Mucosa of descending colon (tissue), 3 donors: ENCODE measurements around the gene IGSF3. TPM values are rescaled to one million over a fixed set of nuclear protein-coding genes. Genes with fewer than 3 reads are reported as not detected.

ENCODE experiments used
- ATAC-seq: fragments of 200-7000 bp; cut with Tn5 transposase; one replicate; pipeline ENCODE4 v1.9.1; 2020; ENCODE audit warnings: mild to moderate bottlenecking, moderate library complexity
- DNase-seq, 3 donors: peaks; one replicate each; pipeline ENCODE4 v3.0.0-alpha.2; 2020
- H3K36me3 ChIP-seq: fragments of 200-600 bp; one replicate; pipeline ENCODE4 v1.8.0; 2021; ENCODE audit warnings: low read depth, mild to moderate bottlenecking
- H3K4me1 ChIP-seq: fragments of 200-600 bp; one replicate; pipeline ENCODE4 v1.8.0; 2021; ENCODE audit warnings: low read depth, mild to moderate bottlenecking
- H3K4me3 ChIP-seq: fragments of 200-600 bp; one replicate; pipeline ENCODE4 v1.8.0; 2021; ENCODE audit warnings: mild to moderate bottlenecking
- H3K9me3 ChIP-seq: fragments of 200-600 bp; one replicate; pipeline ENCODE4 v1.8.0; 2021; ENCODE audit warnings: mild to moderate bottlenecking
- intact Hi-C, 2 donors: fragments of 100-400 bp; cut with DNase I in 1 of 2; cut with micrococcal nuclease in 1 of 2; formaldehyde crosslinking; loops; one replicate each; pipeline versions ENCODE4 v1.11.0 to v1.11.1; 2022; cut with DNase I, micrococcal nuclease
- total RNA-seq, 3 donors: library from RNA; stranded (reverse); fragmentation: NEBNext Ultra II Directional in 2 of 3; extraction: Animal tissue kit (Norgen Biotek cat#: 25700) in 2 of 3; gene quantifications; one replicate each; pipeline versions ENCODE4 v1.2.1 to v1.2.4, GENCODE V29; 2021 to 2023
- TF ChIP-seq, protein P1 (sequence below): fragments of 200-600 bp; IDR thresholded peaks from one replicate; pipeline ENCODE4 v1.8.0; 2022; ENCODE audit warnings: antibody characterized with exemption, mild to moderate bottlenecking
- donor health status: DM: no; HTN: no; CAD: no; lungs with moderate emphysema.
- donor health status: DM: no; HTN: no; CAD: no.
- donor health status: DM: no; HTN: yes; CAD: no.

The IGSF3 gene
- total RNA-seq, 3 donors from 2014 or later, result 20.9 to 35.4 (median 27.4) TPM

DNA sequence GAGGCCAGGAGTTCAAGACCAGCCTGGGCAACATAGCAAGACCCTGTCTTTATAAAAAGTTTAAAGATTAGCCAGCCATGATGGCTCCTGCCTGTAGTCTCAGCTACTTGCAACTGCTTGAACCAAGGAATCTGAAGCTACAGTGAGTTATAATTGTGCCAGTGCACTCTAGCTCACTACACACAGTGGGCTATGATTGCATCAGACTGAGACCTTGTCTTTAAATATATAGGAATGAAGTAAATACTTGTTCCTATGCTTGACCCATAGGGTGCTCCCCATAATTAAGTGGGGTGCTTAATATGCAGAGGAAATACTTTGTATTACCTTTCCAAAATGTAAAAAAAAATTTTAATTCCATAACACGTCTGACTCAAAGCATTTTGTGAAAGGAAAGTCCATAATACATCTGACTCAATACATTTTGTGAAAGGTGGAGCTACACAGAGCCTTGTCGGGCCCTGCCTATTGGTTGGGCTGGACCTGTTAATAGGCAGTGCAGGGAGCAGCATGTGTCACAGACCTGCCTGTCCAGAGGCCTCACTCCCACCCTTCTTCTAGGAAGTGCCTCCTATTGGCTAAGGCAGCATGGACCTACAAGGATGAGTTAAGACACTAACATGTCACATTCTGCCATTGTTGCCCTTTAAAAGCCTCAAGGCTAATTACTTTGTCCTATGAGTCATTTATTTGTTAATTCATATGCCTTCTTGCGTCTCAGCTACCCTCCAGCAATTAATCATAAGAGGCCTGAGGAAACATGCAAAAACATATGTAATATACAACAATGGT is 130.3 kb downstream of the IGSF3 start:
- H3K4me3 ChIP-seq, result no peak overlapping the region
- ATAC-seq (peak; percentile 57), DNase-seq (peak in 1 of 3 donors; percentile 30)
- intact Hi-C loops, result no loop called here
- no peaks in the 10 kb centered on the region for H3K4me1 ChIP-seq
- no peaks in the 10 kb centered on the region for H3K36me3 ChIP-seq
- no peaks in the 10 kb centered on the region for H3K9me3 ChIP-seq
- TF ChIP-seq, protein P1, sequence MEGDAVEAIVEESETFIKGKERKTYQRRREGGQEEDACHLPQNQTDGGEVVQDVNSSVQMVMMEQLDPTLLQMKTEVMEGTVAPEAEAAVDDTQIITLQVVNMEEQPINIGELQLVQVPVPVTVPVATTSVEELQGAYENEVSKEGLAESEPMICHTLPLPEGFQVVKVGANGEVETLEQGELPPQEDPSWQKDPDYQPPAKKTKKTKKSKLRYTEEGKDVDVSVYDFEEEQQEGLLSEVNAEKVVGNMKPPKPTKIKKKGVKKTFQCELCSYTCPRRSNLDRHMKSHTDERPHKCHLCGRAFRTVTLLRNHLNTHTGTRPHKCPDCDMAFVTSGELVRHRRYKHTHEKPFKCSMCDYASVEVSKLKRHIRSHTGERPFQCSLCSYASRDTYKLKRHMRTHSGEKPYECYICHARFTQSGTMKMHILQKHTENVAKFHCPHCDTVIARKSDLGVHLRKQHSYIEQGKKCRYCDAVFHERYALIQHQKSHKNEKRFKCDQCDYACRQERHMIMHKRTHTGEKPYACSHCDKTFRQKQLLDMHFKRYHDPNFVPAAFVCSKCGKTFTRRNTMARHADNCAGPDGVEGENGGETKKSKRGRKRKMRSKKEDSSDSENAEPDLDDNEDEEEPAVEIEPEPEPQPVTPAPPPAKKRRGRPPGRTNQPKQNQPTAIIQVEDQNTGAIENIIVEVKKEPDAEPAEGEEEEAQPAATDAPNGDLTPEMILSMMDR, result no peak

DNA sequence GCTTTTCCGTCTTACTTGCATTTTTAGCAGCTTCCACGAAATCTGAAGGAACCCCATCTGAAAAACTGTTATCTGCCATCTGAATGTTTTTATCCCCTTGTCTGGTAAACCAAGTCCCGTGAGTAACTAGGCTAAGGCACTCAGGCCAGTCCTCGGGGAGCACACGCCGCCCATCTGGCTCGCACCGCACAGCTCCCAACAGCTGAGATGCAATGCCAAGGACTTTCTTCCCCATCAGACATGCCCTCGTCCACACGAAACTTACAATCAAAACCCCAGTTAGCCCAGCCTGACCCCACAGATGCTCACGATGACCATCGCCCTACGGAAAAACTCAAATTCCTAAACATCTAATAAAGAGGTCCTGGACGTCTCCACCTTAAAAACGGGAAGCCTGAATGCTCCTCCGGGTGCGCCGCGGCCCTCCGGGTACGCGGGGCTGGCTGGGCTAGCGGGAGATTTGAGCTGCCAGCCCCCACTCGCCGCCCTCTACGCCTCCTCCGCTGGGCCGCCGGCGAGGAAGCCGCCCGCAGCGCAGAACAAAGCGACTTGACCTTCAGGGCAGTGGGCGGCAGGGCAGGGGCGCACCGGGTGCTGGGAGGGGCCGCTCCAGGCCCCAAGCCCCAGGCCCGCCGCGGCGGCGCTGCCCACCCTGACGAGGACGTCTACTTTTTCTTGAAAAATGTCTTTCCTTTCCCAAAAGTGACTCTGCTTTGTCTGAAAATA is 133.4 kb downstream of the IGSF3 start:
- DNase-seq (peak in 1 of 3 donors; percentile 37), ATAC-seq (no peak)
- no peak overlapping the region for H3K4me3 ChIP-seq
- intact Hi-C loops, result no loop called here
- H3K9me3 ChIP-seq, result no peaks in the 10 kb centered on the region
- H3K36me3 ChIP-seq, result no peaks in the 10 kb centered on the region
- no peaks in the 10 kb centered on the region for H3K4me1 ChIP-seq
- TF ChIP-seq, protein P1, result no peak

DNA sequence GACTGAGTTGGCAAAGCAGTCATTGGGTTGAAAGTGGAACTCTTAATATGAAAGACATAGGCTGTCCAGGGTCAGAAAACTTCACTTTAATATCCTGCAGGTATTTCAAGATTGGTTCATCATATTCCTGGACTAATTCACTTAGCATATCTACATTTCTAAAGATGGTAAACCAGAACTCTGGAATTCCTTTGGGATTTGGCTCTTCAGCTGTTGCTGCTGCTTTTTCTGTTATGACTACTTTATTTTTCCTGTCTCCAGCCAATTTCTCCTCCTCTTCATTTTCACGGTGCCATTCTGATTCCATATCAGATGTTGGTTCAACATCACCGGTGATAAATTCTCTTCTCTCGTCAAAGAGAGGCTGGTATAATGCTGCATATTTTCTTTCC is 134.1 kb downstream of the IGSF3 start:
- Histone ChIP-seq H3K36me3 (no peaks in the 10 kb centered on the region), H3K4me3 (no peak overlapping the region), H3K9me3 (no peaks in the 10 kb centered on the region), H3K4me1 (no peaks in the 10 kb centered on the region)
- ATAC-seq, result no peak
- TF ChIP-seq, protein P1, result no peak
- DNase-seq, result no peak
- intact Hi-C loops, result no loop called here

DNA sequence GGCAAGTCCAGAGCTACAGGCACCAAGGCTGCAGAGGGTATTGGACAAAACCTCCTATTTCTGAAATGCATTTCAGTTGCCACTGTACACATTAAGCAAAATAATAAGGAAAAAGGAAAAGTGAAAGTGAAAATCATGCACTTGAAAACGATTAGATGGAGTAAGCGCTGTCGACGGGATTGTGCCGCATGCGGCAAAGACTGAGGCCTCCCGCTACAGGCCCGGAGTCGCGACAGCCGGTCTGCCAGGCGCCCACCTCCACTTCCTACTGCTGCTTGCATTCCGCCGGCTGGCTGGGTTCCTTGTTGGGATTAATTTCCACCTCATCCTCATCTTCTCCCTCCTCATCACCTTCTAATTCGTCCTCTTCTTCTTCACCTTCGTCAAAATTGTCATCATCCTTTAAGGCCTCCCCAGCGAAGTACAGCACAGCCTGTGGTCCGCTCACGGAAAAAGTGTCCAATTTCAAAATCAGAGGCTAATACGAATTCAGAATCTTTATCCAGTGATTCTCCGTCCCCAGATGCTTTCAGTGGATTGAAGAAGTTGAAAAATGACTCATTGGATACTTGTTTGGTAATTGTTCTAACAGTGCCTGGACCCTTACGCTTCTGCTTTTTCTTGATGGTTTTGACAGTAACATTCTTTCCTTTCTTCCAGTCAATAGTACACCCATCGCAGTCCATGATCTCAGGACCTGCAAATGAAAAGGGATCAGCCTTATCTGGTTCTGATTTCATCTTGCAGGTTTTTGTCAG is 134.7 kb downstream of the IGSF3 start:
- no peaks in the 10 kb centered on the region for H3K36me3 ChIP-seq
- TF ChIP-seq, protein P1, result no peak
- no peaks in the 10 kb centered on the region for H3K9me3 ChIP-seq
- no peak for ATAC-seq
- no peaks in the 10 kb centered on the region for H3K4me1 ChIP-seq
- intact Hi-C loops, result no loop called here
- H3K4me3 ChIP-seq, result no peak overlapping the region
- DNase-seq, result peak in 1 of 3 donors; percentile 43

DNA sequence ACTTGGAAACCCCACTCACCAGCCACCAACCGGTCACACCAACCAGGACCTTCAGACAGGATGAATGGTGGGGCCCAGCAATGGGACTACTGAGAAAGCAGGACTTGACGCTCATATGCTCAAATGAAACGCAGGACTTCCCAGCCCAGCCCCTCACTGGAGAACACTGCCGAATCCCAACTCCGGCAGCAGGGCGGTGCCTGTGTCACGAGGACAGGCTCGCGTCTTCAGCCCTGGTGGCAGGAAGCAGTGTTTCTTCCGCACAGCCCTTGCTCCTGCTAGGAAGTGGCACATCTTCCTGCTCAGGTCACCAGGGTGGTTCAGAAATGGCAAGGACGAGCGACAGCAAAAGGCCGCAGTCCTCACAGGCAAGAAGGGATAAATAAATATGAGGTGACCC is 135.6 kb downstream of the IGSF3 start:
- TF ChIP-seq, protein P1, result no peak
- Histone ChIP-seq H3K36me3 (no peaks in the 10 kb centered on the region), H3K4me1 (no peaks in the 10 kb centered on the region), H3K9me3 (no peaks in the 10 kb centered on the region), H3K4me3 (no peak overlapping the region)
- ATAC-seq (no peak), DNase-seq (peak in 1 of 3 donors; percentile 38)
- intact Hi-C loops, result no loop called here
